IMR-90 (cell line): Measurements from ENCODE around the gene CDKAL1. TPM values are rescaled to one million over a fixed set of nuclear protein-coding genes. Genes with fewer than 3 reads are reported as not detected.

Experiments
- ATAC-seq: fragments of 200-7000 bp; cut with Tn5 transposase; 2 replicates; pipeline ENCODE4 v1.9.1; 2020; ENCODE audit warnings: low read depth, mild to moderate bottlenecking, moderate library complexity
- BruUV-seq: library from RNA; stranded (reverse); fragments of 400-500 nt; replicated peaks from 2 replicates; lab custom pipeline; 2021; lab: Mats Ljungman, UMichigan
- CTCF ChIA-PET: fragments of 300-600 bp; formaldehyde crosslinking; extraction: SDS; loops from one replicate; lab custom pipeline; 2021; ENCODE audit warnings: antibody characterized with exemption; lab: Yijun Ruan, JAX
- POLR2A ChIA-PET: fragments of 300-600 bp; sonication (Branson Sonifier 250); formaldehyde crosslinking; loops from one replicate; lab custom pipeline; 2022; ENCODE audit warnings: antibody characterized with exemption; ENCODE audit not compliant: unreplicated experiment; lab: Charles Lee
- DNase-seq: peaks from one replicate; pipeline ENCODE4 v3.0.0; 2013
- H2AFZ ChIP-seq: replicated peaks from 2 replicates; pipeline ENCODE3; 2013; ENCODE audit warnings: low read length, mild to moderate bottlenecking; ENCODE audit not compliant: poor library complexity
- H2AK5ac ChIP-seq: 2 replicates; pipeline ENCODE4 v1.6.1; 2013; ENCODE audit warnings: low read depth, low read length, inconsistent platforms
- H2AK9ac ChIP-seq: replicated peaks from 2 replicates; pipeline ENCODE3; 2013; ENCODE audit warnings: mild to moderate bottlenecking, low read depth, low read length, moderate library complexity; ENCODE audit not compliant: poor library complexity
- H2BK120ac ChIP-seq: 2 replicates; pipeline ENCODE4 v1.6.1; 2013; ENCODE audit warnings: low read depth, low read length, inconsistent platforms
- H2BK15ac ChIP-seq: 3 replicates; pipeline ENCODE4 v1.6.1; 2013; ENCODE audit warnings: low read depth, low read length, inconsistent platforms
- H2BK20ac ChIP-seq: 2 replicates; pipeline ENCODE4 v1.6.1; 2013; ENCODE audit warnings: low read depth, mild to moderate bottlenecking, inconsistent platforms, low read length, moderate library complexity
- H2BK5ac ChIP-seq: 2 replicates; pipeline ENCODE4 v1.6.1; 2013; ENCODE audit warnings: mild to moderate bottlenecking, low read depth, low read length, inconsistent platforms; ENCODE audit not compliant: poor library complexity, severe bottlenecking
- H3K14ac ChIP-seq: replicated peaks from 2 replicates; pipeline ENCODE4 v1.6.1; 2013; ENCODE audit warnings: low read depth, low read length, inconsistent platforms
- H3K18ac ChIP-seq: 2 replicates; pipeline ENCODE4 v1.6.1; 2013; ENCODE audit warnings: low read depth, low read length, control low read depth
- H3K23ac ChIP-seq: 2 replicates; pipeline ENCODE4 v1.6.1; 2013; ENCODE audit warnings: low read depth, low read length, inconsistent platforms
- H3K27ac ChIP-seq: 2 replicates; pipeline ENCODE4 v1.5.1; 2013; ENCODE audit warnings: mild to moderate bottlenecking, control low read depth, low read length; ENCODE audit not compliant: insufficient read depth
- H3K27me3 ChIP-seq: 2 replicates; pipeline ENCODE4 v1.6.1; 2013; ENCODE audit warnings: low read length; ENCODE audit not compliant: control insufficient read depth, insufficient read depth
- H3K36me3 ChIP-seq: 2 replicates; pipeline ENCODE4 v1.6.1; 2013; ENCODE audit warnings: low read length, mixed read lengths; ENCODE audit not compliant: control insufficient read depth, insufficient read depth
- H3K4ac ChIP-seq: 2 replicates; pipeline ENCODE4 v1.6.1; 2013; ENCODE audit warnings: low read depth, low read length, inconsistent platforms
- H3K4me1 ChIP-seq: 2 replicates; pipeline ENCODE4 v1.6.1; 2013; ENCODE audit warnings: low read length, mixed read lengths; ENCODE audit not compliant: control insufficient read depth, insufficient read depth
- H3K4me2 ChIP-seq: 2 replicates; pipeline ENCODE4 v1.6.1; 2013; ENCODE audit warnings: low read depth, mild to moderate bottlenecking, control low read depth, low read length, moderate library complexity
- H3K4me3 ChIP-seq: 2 replicates; pipeline ENCODE4 v1.5.1; 2013; ENCODE audit warnings: low read depth, mild to moderate bottlenecking, control low read depth, low read length, moderate library complexity; ENCODE audit not compliant: insufficient read depth
- H3K56ac ChIP-seq: 2 replicates; pipeline ENCODE4 v1.6.1; 2013; ENCODE audit warnings: low read length, inconsistent platforms; ENCODE audit not compliant: insufficient read depth; ENCODE audit errors: extremely low read depth
- H3K79me1 ChIP-seq, 2 experiments: 2 replicates each; pipeline ENCODE4 v1.6.1; 2013; ENCODE audit warnings: low read length in 2 of 2, inconsistent platforms in 1 of 2, low read depth in 1 of 2
- H3K9ac ChIP-seq: 2 replicates; pipeline ENCODE4 v1.6.1; 2013; ENCODE audit warnings: low read depth, low read length, control low read depth
- H3K9me1 ChIP-seq: 2 replicates; pipeline ENCODE4 v1.6.1; 2013; ENCODE audit warnings: low read length, inconsistent platforms; ENCODE audit not compliant: insufficient read depth
- H3K9me3 ChIP-seq: 2 replicates; pipeline ENCODE4 v1.6.1; 2013; ENCODE audit warnings: low read length; ENCODE audit not compliant: control insufficient read depth, insufficient read depth
- H4K20me1 ChIP-seq: 2 replicates; pipeline ENCODE4 v1.6.1; 2013; ENCODE audit warnings: low read length, inconsistent platforms; ENCODE audit not compliant: insufficient read depth
- H4K5ac ChIP-seq: 2 replicates; pipeline ENCODE4 v1.6.1; 2013; ENCODE audit warnings: mild to moderate bottlenecking, low read depth, low read length, control low read depth
- H4K8ac ChIP-seq, 2 experiments: 2 replicates each; pipeline ENCODE4 v1.6.1; 2013; ENCODE audit warnings: low read depth in 2 of 2, low read length in 2 of 2, control low read depth in 1 of 2, inconsistent platforms in 1 of 2
- H4K91ac ChIP-seq: 2 replicates; pipeline ENCODE4 v1.6.1; 2013; ENCODE audit warnings: low read depth, low read length, inconsistent platforms; ENCODE audit not compliant: insufficient read depth
- MAFK ChIP-seq: IDR thresholded peaks from 2 replicates; pipeline ENCODE4 v1.6.1; 2012; ENCODE audit warnings: low read depth, low read length, improper control_type of control experiment
- MAZ ChIP-seq: IDR thresholded peaks from 2 replicates; pipeline ENCODE4 v1.6.1; 2012; ENCODE audit warnings: low read depth, mild to moderate bottlenecking, low read length, improper control_type of control experiment, moderate library complexity, borderline replicate concordance
- MXI1 ChIP-seq: IDR thresholded peaks from 2 replicates; pipeline ENCODE4 v1.6.1; 2012; ENCODE audit warnings: low read depth, mild to moderate bottlenecking, low read length, moderate library complexity, borderline replicate concordance
- NFE2L2 ChIP-seq: fragments of 150-350 bp; IDR thresholded peaks from 2 replicates; pipeline ENCODE4 v1.6.1; 2016; ENCODE audit warnings: low read depth, mild to moderate bottlenecking, low read length
- POLR2A ChIP-seq: IDR thresholded peaks from 2 replicates; pipeline ENCODE4 v1.6.1; 2012; ENCODE audit warnings: mild to moderate bottlenecking, low read depth, low read length
- RAD21 ChIP-seq: IDR thresholded peaks from 2 replicates; pipeline ENCODE4 v1.6.1; 2012; ENCODE audit warnings: low read length, improper control_type of control experiment
- RCOR1 ChIP-seq: IDR thresholded peaks from 2 replicates; pipeline ENCODE4 v1.6.1; 2012; ENCODE audit warnings: mild to moderate bottlenecking, low read length, improper control_type of control experiment; ENCODE audit not compliant: insufficient replicate concordance
- SMC3 ChIP-seq: fragments of 150-350 bp; IDR thresholded peaks from 2 replicates; pipeline ENCODE4 v1.6.1; 2016; ENCODE audit warnings: low read depth, mild to moderate bottlenecking, antibody characterized with exemption, low read length, moderate library complexity
- USF2 ChIP-seq: fragments of 150-350 bp; IDR thresholded peaks from 2 replicates; pipeline ENCODE4 v1.6.1; 2017; ENCODE audit warnings: mild to moderate bottlenecking, antibody characterized with exemption, low read length, low read depth
- dilution Hi-C: fragments of 300-500 bp; cut with HindIII; formaldehyde crosslinking; loops from one replicate; pipeline ENCODE4 v1.14.3; 2018; ENCODE audit warnings: low sequenced_read_pairs; ENCODE audit not compliant: unreplicated experiment
- in situ Hi-C: fragments of 300-500 bp; cut with MboI; formaldehyde crosslinking; loops from 3 replicates; pipeline ENCODE4 v1.14.3; 2019; ENCODE audit warnings: low sequenced_read_pairs, inconsistent platforms, mixed read lengths
- intact Hi-C: fragments of 100-400 bp; cut with micrococcal nuclease; formaldehyde crosslinking; loops from 2 replicates; pipeline ENCODE4 v1.10.0; 2022
- polyA plus RNA-seq, 3 experiments: library from polyadenylated mRNA; depleted of rRNA; stranded (reverse); fragments of >200 nt; gene quantifications; 2 replicates each; pipeline ENCODE4 v1.2.3, GENCODE V29; 2012; ENCODE audit warnings: low replicate concordance in 1 of 3
- total RNA-seq: library from RNA; depleted of rRNA; stranded (reverse); fragments of >200 nt; gene quantifications from 2 replicates; pipeline ENCODE4 v1.2.3, GENCODE V29; 2012

The CDKAL1 gene
- total and polyA plus RNA-seq, 2 of the 4 experiments (the other 2 are of a cell fraction), result 3.7 to 13.1 TPM

- Histone ChIP-seq H3K9me3 (no peaks in the 10 kb centered on the region), H2AFZ (no peak overlapping the region), H3K23ac (no peak overlapping the region), H3K18ac (no peak overlapping the region), H3K4me3 (no peak overlapping the region), H3K9me1 (no peaks in the 10 kb centered on the region), H4K5ac (no peak overlapping the region), H2BK120ac (no peak overlapping the region), H2BK5ac (no peak overlapping the region), H2AK5ac (no peak overlapping the region), H3K27me3 (no peaks in the 10 kb centered on the region), H3K4me1 (no peaks in the 10 kb centered on the region), H3K36me3 (no peaks in the 10 kb centered on the region), H4K20me1 (no peaks in the 10 kb centered on the region), H2BK15ac (no peak overlapping the region), H3K4ac (no peak overlapping the region), H3K14ac (no peak overlapping the region), H2BK20ac (no peak overlapping the region), H3K56ac (no peak overlapping the region), H3K9ac (no peak overlapping the region), H4K8ac (no peak overlapping the region), H3K4me2 (no peak overlapping the region), H2AK9ac (no peak overlapping the region), H3K79me1 (no peaks in the 10 kb centered on the region; a peak in 1 of 4 replicates), H4K91ac (no peak overlapping the region), H3K27ac (no peak overlapping the region)
- TF ChIP-seq NFE2L2 (no peak), MXI1 (no peak), MAZ (no peak), RAD21 (no peak), POLR2A (no peak), RCOR1 (no peak), USF2 (no peak), MAFK (no peak), SMC3 (no peak)
- ATAC-seq, result no peak
- intact Hi-C loops (no loop called here), in situ Hi-C loops (no loop called here), dilution Hi-C loops (no loop called here)
- BruUV-seq, result no TSS peak
- DNase-seq, result no peak
- ChIA-PET POLR2A (no interaction called here), CTCF (no interaction called here)
Observed at GRCh38 chr6:21182589-21182988, 648.3 kb downstream of the CDKAL1 start.
